H9 (cell line): ENCODE results near the gene STAMBPL1. TPM values are rescaled to one million over a fixed set of nuclear protein-coding genes. Genes with fewer than 3 reads are reported as not detected.

Experiments
- DNase-seq: peaks from one replicate; pipeline ENCODE4 v3.0.0-alpha.2; 2017
- H2AFZ ChIP-seq: one replicate; pipeline ENCODE4 v1.6.1; 2013; ENCODE audit warnings: mild to moderate bottlenecking, low read length, control low read depth, moderate library complexity
- H2AK5ac ChIP-seq: 2 replicates; pipeline ENCODE4 v1.6.1; 2013; ENCODE audit warnings: low read length, control low read depth, mixed read lengths; ENCODE audit not compliant: insufficient read length
- H2BK120ac ChIP-seq: one replicate; pipeline ENCODE4 v1.6.1; 2013; ENCODE audit warnings: low read depth, mild to moderate bottlenecking, low read length, control low read depth, inconsistent platforms; ENCODE audit not compliant: poor library complexity, severe bottlenecking
- H2BK12ac ChIP-seq: 2 replicates; pipeline ENCODE4 v1.6.1; 2013; ENCODE audit warnings: low read length, control low read depth, mixed read lengths, low read depth; ENCODE audit not compliant: insufficient read length
- H2BK15ac ChIP-seq: 2 replicates; pipeline ENCODE4 v1.6.1; 2013; ENCODE audit warnings: low read depth, low read length, control low read depth
- H2BK20ac ChIP-seq: one replicate; pipeline ENCODE4 v1.6.1; 2013; ENCODE audit warnings: low read depth, mild to moderate bottlenecking, low read length, control low read depth, inconsistent platforms; ENCODE audit not compliant: poor library complexity, severe bottlenecking
- H2BK5ac ChIP-seq: 2 replicates; pipeline ENCODE4 v1.6.1; 2013; ENCODE audit warnings: low read length, control low read depth, mixed read lengths; ENCODE audit not compliant: insufficient read length
- H3K14ac ChIP-seq: 2 replicates; pipeline ENCODE4 v1.6.1; 2013; ENCODE audit warnings: low read length, control low read depth; ENCODE audit not compliant: insufficient read depth
- H3K18ac ChIP-seq: 2 replicates; pipeline ENCODE4 v1.6.1; 2013; ENCODE audit warnings: low read depth, mild to moderate bottlenecking, mixed read lengths, low read length, control low read depth; ENCODE audit not compliant: insufficient read length
- H3K23ac ChIP-seq: 2 replicates; pipeline ENCODE4 v1.6.1; 2013; ENCODE audit warnings: low read length, control low read depth, mixed read lengths, low read depth; ENCODE audit not compliant: insufficient read length
- H3K23me2 ChIP-seq: 2 replicates; pipeline ENCODE4 v1.6.1; 2013; ENCODE audit warnings: low read depth, mild to moderate bottlenecking, mixed read lengths, low read length, control low read depth; ENCODE audit not compliant: insufficient read length, poor library complexity, severe bottlenecking
- H3K27ac ChIP-seq: 2 replicates; pipeline ENCODE4 v1.5.1; 2013; ENCODE audit warnings: low read length, control low read depth, mixed read lengths, low read depth; ENCODE audit not compliant: insufficient read length
- H3K27me3 ChIP-seq: 2 replicates; pipeline ENCODE4 v1.6.1; 2013; ENCODE audit warnings: low read length, control low read depth, inconsistent platforms; ENCODE audit not compliant: insufficient read depth
- H3K4ac ChIP-seq: 2 replicates; pipeline ENCODE4 v1.6.1; 2013; ENCODE audit warnings: low read depth, mild to moderate bottlenecking, control low read depth, inconsistent platforms, low read length, moderate library complexity
- H3K4me1 ChIP-seq: 2 replicates; pipeline ENCODE4 v1.6.1; 2013; ENCODE audit warnings: low read length, control low read depth, inconsistent platforms; ENCODE audit not compliant: insufficient read depth
- H3K4me2 ChIP-seq: 2 replicates; pipeline ENCODE4 v1.6.1; 2013; ENCODE audit warnings: low read length, control low read depth, mixed read lengths; ENCODE audit not compliant: insufficient read length, insufficient read depth
- H3K56ac ChIP-seq: 2 replicates; pipeline ENCODE4 v1.6.1; 2013; ENCODE audit warnings: low read depth, mild to moderate bottlenecking, mixed read lengths, low read length, control low read depth; ENCODE audit not compliant: insufficient read length
- H3K79me1 ChIP-seq: 2 replicates; pipeline ENCODE4 v1.6.1; 2013; ENCODE audit warnings: low read depth, mild to moderate bottlenecking, moderate library complexity, low read length, control low read depth, inconsistent platforms; ENCODE audit not compliant: insufficient read depth, poor library complexity, severe bottlenecking
- H3K79me2 ChIP-seq: 2 replicates; pipeline ENCODE4 v1.6.1; 2013; ENCODE audit warnings: low read length, control low read depth, inconsistent platforms; ENCODE audit not compliant: insufficient read depth
- H3K9ac ChIP-seq: 2 replicates; pipeline ENCODE4 v1.6.1; 2013; ENCODE audit warnings: low read length, control low read depth, mixed read lengths; ENCODE audit not compliant: insufficient read length; ENCODE audit errors: extremely low read depth
- H3K9me3 ChIP-seq: one replicate; pipeline ENCODE4 v1.6.1; 2013; ENCODE audit warnings: low read depth, low read length, inconsistent platforms; ENCODE audit not compliant: control insufficient read depth
- H3T11ph ChIP-seq: one replicate; pipeline ENCODE4 v1.6.1; 2013; ENCODE audit warnings: mild to moderate bottlenecking, low read length, control low read depth, inconsistent platforms
- H4K20me1 ChIP-seq: one replicate; pipeline ENCODE4 v1.6.1; 2013; ENCODE audit not compliant: control insufficient read depth, insufficient read length, insufficient read depth
- H4K5ac ChIP-seq: 2 replicates; pipeline ENCODE4 v1.6.1; 2013; ENCODE audit warnings: low read depth, mild to moderate bottlenecking, mixed read lengths, low read length, control low read depth; ENCODE audit not compliant: insufficient read length
- H4K8ac ChIP-seq: replicated peaks from 2 replicates; pipeline ENCODE4 v1.6.1; 2013; ENCODE audit warnings: low read length, control low read depth, mixed read lengths, low read depth; ENCODE audit not compliant: insufficient read length
- H4K91ac ChIP-seq: 2 replicates; pipeline ENCODE4 v1.6.1; 2013; ENCODE audit warnings: low read depth, mild to moderate bottlenecking, moderate library complexity, mixed read lengths, low read length, control low read depth; ENCODE audit not compliant: insufficient read length
- H3K27ac Mint-ChIP-seq, 3 experiments: 2 replicates in 2 of 3; 3 replicates in 1 of 3; pipeline ENCODE4 v1.8.0; 2020 to 2021; ENCODE audit warnings: mixed read lengths in 3 of 3, mild to moderate bottlenecking in 1 of 3, moderate library complexity in 1 of 3
- H3K27me3 Mint-ChIP-seq: 2 replicates; pipeline ENCODE4 v1.8.0; 2021; ENCODE audit warnings: low read depth, mild to moderate bottlenecking, moderate library complexity, mixed read lengths
- H3K36me3 Mint-ChIP-seq, 3 experiments: 2 replicates in 2 of 3; 3 replicates in 1 of 3; pipeline ENCODE4 v1.8.0; 2020 to 2021; ENCODE audit warnings: low read depth in 3 of 3, mixed read lengths in 3 of 3; ENCODE audit not compliant: insufficient read depth in 1 of 3
- H3K4me1 Mint-ChIP-seq, 2 experiments: 2 replicates each; pipeline ENCODE4 v1.8.0; 2020; ENCODE audit warnings: mixed read lengths in 2 of 2
- H3K4me3 Mint-ChIP-seq, 2 experiments: 2 replicates in 1 of 2; 3 replicates in 1 of 2; pipeline ENCODE4 v1.8.0; 2020 to 2021; ENCODE audit warnings: mild to moderate bottlenecking in 2 of 2, mixed read lengths in 2 of 2, moderate library complexity in 1 of 2
- H3K9me3 Mint-ChIP-seq, 2 experiments: 2 replicates in 1 of 2; 3 replicates in 1 of 2; pipeline ENCODE4 v1.8.0; 2020; ENCODE audit warnings: mild to moderate bottlenecking in 2 of 2, mixed read lengths in 2 of 2, moderate library complexity in 1 of 2
- WGBS: extraction: QIAGEN DNeasy Blood & Tissue Kit; methylation state at CpG from one replicate; pipeline ENCODE4 v1.1.7; 2013; ENCODE audit warnings: missing lambda C conversion rate, low lambda C conversion rate, mixed read lengths; ENCODE audit not compliant: insufficient read length; ENCODE audit errors: extremely low coverage; 5-methylcytosine and 5-hydroxymethylcytosine counted together
- total RNA-seq: library from RNA; stranded (reverse); gene quantifications from 2 replicates; pipeline ENCODE4 v1.2.1, GENCODE V29; 2021
- TF ChIP-seq, protein P1 (sequence below): fragments of 200-600 bp; sonication (generic); conservative IDR thresholded peaks from 3 replicates; pipeline ENCODE4 v1.8.0; 2021; ENCODE audit warnings: antibody characterized with exemption, mild to moderate bottlenecking

Gene STAMBPL1
- total RNA-seq, 1 experiment from 2014 or later: 3.2 TPM

DNA sequence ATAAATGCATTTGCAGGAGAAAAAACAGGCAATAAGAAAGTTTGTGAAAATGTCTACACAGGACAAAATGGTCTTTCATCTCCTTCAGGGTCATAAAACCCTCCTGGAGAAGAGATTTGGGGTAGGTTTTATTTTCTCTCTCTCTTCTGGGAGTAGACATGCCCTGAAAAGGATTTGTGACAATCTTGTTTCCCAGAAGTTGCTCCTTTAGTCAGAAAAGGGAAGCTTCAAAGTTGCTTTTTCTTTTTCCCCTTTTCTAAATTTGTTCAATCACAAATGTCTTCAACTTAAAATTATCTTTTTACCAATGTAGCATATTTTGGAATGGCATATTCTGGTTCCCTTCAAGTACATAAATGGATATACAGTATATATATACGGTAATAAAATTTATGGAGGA, 19.0 kb upstream of the STAMBPL1 start:
- TF ChIP-seq, protein P1, sequence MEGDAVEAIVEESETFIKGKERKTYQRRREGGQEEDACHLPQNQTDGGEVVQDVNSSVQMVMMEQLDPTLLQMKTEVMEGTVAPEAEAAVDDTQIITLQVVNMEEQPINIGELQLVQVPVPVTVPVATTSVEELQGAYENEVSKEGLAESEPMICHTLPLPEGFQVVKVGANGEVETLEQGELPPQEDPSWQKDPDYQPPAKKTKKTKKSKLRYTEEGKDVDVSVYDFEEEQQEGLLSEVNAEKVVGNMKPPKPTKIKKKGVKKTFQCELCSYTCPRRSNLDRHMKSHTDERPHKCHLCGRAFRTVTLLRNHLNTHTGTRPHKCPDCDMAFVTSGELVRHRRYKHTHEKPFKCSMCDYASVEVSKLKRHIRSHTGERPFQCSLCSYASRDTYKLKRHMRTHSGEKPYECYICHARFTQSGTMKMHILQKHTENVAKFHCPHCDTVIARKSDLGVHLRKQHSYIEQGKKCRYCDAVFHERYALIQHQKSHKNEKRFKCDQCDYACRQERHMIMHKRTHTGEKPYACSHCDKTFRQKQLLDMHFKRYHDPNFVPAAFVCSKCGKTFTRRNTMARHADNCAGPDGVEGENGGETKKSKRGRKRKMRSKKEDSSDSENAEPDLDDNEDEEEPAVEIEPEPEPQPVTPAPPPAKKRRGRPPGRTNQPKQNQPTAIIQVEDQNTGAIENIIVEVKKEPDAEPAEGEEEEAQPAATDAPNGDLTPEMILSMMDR: no peak
- Histone ChIP-seq H3K18ac (no peak overlapping the region), H4K91ac (no peak overlapping the region), H3K4me2 (no peak overlapping the region), H3K27me3 (no peaks in the 10 kb centered on the region), H3K4ac (no peak overlapping the region), H3K4me1 (no peaks in the 10 kb centered on the region), H3K79me2 (no peaks in the 10 kb centered on the region), H4K8ac (no peak overlapping the region), H3K14ac (no peak overlapping the region), H3K23ac (no peak overlapping the region), H3T11ph (no peak overlapping the region), H4K20me1 (no peaks in the 10 kb centered on the region), H2BK15ac (no peak overlapping the region), H2BK20ac (no peak overlapping the region), H3K9ac (no peak overlapping the region), H2AK5ac (no peak overlapping the region), H3K23me2 (no peaks in the 10 kb centered on the region), H3K79me1 (no peaks in the 10 kb centered on the region), H3K56ac (no peak overlapping the region), H2BK120ac (no peak overlapping the region), H2BK12ac (no peak overlapping the region), H3K9me3 (no peaks in the 10 kb centered on the region), H2BK5ac (no peak overlapping the region), H4K5ac (no peak overlapping the region), H2AFZ (no peak overlapping the region), H3K27ac (no peak overlapping the region)
- no peak overlapping the region for H3K4me3 Mint-ChIP-seq
- WGBS: no CpG with 5 or more reads among the region's 1 CpG
- no peak overlapping the region for H3K27ac Mint-ChIP-seq
- H3K9me3 Mint-ChIP-seq: no peaks in the 10 kb centered on the region; a peak in 1 of 5 replicates
- DNase-seq: no peak
- peaks cover 2% of the 10 kb centered on the region; the same call in 1 of the 2 replicates for H3K27me3 Mint-ChIP-seq
- H3K36me3 Mint-ChIP-seq: no peaks in the 10 kb centered on the region
- H3K4me1 Mint-ChIP-seq: no peaks in the 10 kb centered on the region
